HEK293 (cell line): ENCODE results near the gene ADAM23.

Source experiments
- TCF7L2 ChIP-seq: IDR thresholded peaks from 2 replicates; pipeline ENCODE4 v1.6.1; 2011; ENCODE audit warnings: low read depth, mild to moderate bottlenecking, inconsistent platforms, low read length, moderate library complexity, borderline replicate concordance
- YY1 ChIP-seq: fragments of 450-650 bp; formaldehyde crosslinking; IDR thresholded peaks from 2 replicates; pipeline ENCODE4 v1.5.1; 2018; ENCODE audit warnings: missing biosample characterization, missing genetic modification characterization
- ZBTB7A ChIP-seq: fragments of 450-650 bp; formaldehyde crosslinking; IDR thresholded peaks from 2 replicates; pipeline ENCODE4 v1.5.1; 2016; ENCODE audit warnings: low read depth, missing biosample characterization, missing genetic modification characterization
- TF ChIP-seq, protein P1 (sequence below): fragments of 450-650 bp; formaldehyde crosslinking; IDR thresholded peaks from 2 replicates; pipeline ENCODE4 v1.5.1; 2016; ENCODE audit warnings: missing biosample characterization, missing genetic modification characterization
- TF ChIP-seq, protein P2 (sequence below): fragments of 450-650 bp; formaldehyde crosslinking; IDR thresholded peaks from 2 replicates; pipeline ENCODE4 v1.5.1; 2016; ENCODE audit warnings: missing biosample characterization, missing genetic modification characterization
- TF ChIP-seq, protein P3 (sequence below): fragments of 450-650 bp; formaldehyde crosslinking; conservative IDR thresholded peaks from 2 replicates; pipeline ENCODE4 v1.5.1; 2016; ENCODE audit warnings: low read depth, missing biosample characterization, missing genetic modification characterization

DNA sequence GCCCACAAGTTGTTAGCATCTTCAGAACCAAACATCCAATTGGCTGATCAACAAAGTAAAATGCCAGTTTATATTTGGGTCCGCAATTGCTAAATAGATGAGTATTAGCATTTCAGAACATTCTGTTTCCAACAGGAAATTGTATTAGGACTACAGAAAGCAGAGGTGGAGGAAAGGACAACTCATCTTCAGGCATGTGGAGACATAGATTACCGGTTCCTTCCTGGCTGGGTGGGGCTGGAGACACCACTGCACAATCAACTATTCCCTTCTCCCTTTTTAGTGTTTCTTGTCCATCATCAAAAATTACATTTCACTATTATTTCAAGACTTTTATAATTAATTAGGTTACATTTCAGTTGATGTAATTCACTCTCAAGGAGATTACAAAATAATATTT lies 83.8 kb downstream of the ADAM23 start:
- TF ChIP-seq, protein P1, sequence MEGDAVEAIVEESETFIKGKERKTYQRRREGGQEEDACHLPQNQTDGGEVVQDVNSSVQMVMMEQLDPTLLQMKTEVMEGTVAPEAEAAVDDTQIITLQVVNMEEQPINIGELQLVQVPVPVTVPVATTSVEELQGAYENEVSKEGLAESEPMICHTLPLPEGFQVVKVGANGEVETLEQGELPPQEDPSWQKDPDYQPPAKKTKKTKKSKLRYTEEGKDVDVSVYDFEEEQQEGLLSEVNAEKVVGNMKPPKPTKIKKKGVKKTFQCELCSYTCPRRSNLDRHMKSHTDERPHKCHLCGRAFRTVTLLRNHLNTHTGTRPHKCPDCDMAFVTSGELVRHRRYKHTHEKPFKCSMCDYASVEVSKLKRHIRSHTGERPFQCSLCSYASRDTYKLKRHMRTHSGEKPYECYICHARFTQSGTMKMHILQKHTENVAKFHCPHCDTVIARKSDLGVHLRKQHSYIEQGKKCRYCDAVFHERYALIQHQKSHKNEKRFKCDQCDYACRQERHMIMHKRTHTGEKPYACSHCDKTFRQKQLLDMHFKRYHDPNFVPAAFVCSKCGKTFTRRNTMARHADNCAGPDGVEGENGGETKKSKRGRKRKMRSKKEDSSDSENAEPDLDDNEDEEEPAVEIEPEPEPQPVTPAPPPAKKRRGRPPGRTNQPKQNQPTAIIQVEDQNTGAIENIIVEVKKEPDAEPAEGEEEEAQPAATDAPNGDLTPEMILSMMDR, result no peak
- TF ChIP-seq YY1 (tag by site-specific recombination) (no peak), ZBTB7A (tag by site-specific recombination) (no peak), TCF7L2 (no peak)
- TF ChIP-seq, protein P2, sequence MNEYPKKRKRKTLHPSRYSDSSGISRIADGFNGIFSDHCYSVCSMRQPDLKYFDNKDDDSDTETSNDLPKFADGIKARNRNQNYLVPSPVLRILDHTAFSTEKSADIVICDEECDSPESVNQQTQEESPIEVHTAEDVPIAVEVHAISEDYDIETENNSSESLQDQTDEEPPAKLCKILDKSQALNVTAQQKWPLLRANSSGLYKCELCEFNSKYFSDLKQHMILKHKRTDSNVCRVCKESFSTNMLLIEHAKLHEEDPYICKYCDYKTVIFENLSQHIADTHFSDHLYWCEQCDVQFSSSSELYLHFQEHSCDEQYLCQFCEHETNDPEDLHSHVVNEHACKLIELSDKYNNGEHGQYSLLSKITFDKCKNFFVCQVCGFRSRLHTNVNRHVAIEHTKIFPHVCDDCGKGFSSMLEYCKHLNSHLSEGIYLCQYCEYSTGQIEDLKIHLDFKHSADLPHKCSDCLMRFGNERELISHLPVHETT (tag by site-specific recombination), result no peak
- TF ChIP-seq, protein P3, sequence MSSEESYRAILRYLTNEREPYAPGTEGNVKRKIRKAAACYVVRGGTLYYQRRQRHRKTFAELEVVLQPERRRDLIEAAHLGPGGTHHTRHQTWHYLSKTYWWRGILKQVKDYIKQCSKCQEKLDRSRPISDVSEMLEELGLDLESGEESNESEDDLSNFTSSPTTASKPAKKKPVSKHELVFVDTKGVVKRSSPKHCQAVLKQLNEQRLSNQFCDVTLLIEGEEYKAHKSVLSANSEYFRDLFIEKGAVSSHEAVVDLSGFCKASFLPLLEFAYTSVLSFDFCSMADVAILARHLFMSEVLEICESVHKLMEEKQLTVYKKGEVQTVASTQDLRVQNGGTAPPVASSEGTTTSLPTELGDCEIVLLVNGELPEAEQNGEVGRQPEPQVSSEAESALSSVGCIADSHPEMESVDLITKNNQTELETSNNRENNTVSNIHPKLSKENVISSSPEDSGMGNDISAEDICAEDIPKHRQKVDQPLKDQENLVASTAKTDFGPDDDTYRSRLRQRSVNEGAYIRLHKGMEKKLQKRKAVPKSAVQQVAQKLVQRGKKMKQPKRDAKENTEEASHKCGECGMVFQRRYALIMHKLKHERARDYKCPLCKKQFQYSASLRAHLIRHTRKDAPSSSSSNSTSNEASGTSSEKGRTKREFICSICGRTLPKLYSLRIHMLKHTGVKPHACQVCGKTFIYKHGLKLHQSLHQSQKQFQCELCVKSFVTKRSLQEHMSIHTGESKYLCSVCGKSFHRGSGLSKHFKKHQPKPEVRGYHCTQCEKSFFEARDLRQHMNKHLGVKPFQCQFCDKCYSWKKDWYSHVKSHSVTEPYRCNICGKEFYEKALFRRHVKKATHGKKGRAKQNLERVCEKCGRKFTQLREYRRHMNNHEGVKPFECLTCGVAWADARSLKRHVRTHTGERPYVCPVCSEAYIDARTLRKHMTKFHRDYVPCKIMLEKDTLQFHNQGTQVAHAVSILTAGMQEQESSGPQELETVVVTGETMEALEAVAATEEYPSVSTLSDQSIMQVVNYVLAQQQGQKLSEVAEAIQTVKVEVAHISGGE (tag by site-specific recombination), result no peak
